PC-3 (cell line): ENCODE data around the gene ZEB1.

ENCODE experiments used
- CTCF ChIP-seq: fragments of 300-600 bp; sonication (generic); conservative IDR thresholded peaks from 2 replicates; pipeline ENCODE4 v1.5.1; 2017; ENCODE audit warnings: antibody characterized with exemption, low read depth, mild to moderate bottlenecking, low read length
- EZH2 ChIP-seq: fragments of 300-600 bp; sonication (generic); IDR thresholded peaks from one replicate; pipeline ENCODE4 v1.6.1; 2017; ENCODE audit warnings: antibody characterized with exemption, mild to moderate bottlenecking, low read length; ENCODE audit not compliant: unreplicated experiment

GRCh38 chr10:31522820-31523219, 203.8 kb downstream of the ZEB1 start:
- TF ChIP-seq CTCF (no peak), EZH2 (no peak)
